Measurements from ENCODE around the gene FYCO1. TPM values are rescaled to one million over a fixed set of nuclear protein-coding genes. Genes with fewer than 3 reads are reported as not detected.

FYCO1 gene
- total RNA-seq, 1 donor from 2014 or later, result 94.4 TPM

DNA sequence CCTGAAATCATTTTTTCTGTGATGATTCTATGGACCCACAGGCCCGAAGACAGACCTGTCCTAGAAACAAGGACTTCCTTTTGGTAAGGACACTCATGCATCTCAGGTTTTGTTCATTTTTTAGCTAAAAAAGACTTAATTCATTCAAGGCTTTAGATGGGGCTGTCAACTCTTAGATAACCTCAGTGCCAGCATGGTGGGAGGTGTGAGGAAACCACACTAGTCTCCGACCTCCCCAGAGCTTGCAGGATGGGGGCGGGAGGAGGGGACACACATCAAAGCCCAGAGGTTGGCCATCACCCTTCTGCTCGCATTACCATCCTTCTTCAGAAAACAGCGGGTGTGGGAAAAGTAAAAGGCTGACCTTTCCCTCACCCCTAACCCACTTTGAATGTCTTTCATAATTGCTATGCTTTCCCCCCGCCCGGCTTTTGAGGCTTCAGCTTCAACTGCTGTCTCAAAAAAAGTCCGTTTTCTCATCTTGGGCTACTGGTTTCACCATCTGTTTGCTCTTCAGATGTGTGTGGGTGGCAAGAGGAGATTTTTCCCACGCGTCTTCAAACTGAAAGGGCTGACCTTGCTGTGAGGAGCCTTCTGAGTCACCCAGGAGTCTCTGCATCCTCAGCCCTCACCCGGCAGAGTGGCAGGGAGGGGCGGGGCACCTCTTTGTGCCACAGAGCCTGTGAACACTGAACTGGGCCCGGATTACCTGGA is 79.9 kb downstream of the FYCO1 start:
- DNase-seq (ENCODE audit: low spot score), result no peak

- no peak for DNase-seq (ENCODE audit: low spot score)
Observed at GRCh38 chr3:45915059-45915439, 80.6 kb downstream of the FYCO1 start.

DNA sequence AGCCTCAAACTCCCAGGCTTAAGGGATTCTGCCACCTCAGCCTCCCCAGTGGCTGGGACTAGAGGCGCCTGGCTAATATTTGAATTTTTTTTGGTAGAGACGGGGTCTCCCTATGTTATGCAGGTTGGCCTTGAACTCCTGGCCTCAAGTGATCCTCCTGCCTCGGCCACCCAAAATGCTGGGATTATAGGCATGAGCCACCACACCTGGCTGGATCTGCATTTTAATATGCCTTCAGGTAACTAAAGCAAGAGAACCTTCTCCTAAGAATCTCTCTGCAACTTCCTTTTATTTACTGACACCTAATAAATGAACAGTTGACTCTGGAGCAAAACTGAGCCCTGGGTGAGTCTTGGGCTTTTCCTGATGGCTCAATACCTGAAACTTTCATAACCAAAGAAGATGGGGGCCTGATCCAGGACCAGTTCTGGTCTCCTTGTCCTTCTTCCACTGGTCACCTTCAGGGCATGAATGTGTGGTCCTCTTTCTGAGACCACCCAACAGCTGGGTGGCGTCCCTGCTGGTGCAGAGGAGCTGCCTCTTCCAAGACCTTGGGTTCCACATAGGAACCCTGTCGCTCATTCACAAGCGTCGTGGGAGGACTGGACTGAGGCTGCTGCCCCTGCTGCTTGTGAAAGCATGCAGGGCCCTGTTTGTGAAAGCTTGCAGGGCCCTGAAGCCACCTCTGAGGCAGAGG is 81.1 kb downstream of the FYCO1 start:
- no peak for DNase-seq (ENCODE audit: low spot score)

- DNase-seq (ENCODE audit: low spot score), result no peak
Observed at GRCh38 chr3:45912435-45912834, 83.2 kb downstream of the FYCO1 start.

DNA sequence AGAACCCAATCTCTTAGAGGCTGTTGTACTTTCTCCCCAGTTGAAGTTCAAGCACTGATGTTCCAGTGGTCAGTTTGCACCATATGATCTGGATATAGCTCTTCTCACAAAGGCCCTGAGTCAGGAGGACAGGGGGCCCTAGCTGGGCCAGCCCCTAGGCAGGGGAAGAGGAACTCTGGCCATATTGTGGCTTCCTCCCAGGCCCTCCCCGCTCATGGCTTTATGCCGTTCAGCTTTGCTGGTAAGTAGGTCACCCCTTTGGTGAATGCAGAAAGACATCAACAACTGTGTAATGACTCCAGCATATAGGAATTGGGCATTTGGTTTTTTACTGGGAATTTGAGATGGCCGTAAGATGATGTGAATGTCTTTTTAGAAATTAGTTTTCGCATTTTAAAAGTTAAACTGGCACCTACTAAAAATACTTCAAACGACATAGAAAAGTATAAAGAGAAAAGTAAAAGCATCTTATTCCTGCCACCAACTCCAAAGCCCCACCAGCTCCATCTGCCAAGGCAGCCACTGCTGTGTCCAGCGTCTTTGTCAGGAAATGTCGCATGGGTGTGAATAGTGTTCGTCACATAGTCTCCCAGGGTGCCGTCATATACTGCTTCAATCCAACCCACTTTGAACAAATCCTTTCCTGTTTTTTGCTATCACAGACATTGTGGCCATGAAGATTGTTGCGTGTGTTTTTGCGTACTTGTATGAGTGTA is 84.0 kb downstream of the FYCO1 start:
- no peak for DNase-seq (ENCODE audit: low spot score)

GRCh38 chr3:45910892-45911291 is 84.7 kb downstream of the FYCO1 start:
- no peak for DNase-seq (ENCODE audit: low spot score)

GRCh38 chr3:45909542-45909941 is 86.1 kb downstream of the FYCO1 start:
- DNase-seq (ENCODE audit: low spot score), result no peak

GRCh38 chr3:45908761-45909160 is 86.9 kb downstream of the FYCO1 start:
- DNase-seq (ENCODE audit: low spot score), result no peak

GRCh38 chr3:45907769-45908705 is 87.6 kb downstream of the FYCO1 start:
- DNase-seq (ENCODE audit: low spot score), result no peak

DNA sequence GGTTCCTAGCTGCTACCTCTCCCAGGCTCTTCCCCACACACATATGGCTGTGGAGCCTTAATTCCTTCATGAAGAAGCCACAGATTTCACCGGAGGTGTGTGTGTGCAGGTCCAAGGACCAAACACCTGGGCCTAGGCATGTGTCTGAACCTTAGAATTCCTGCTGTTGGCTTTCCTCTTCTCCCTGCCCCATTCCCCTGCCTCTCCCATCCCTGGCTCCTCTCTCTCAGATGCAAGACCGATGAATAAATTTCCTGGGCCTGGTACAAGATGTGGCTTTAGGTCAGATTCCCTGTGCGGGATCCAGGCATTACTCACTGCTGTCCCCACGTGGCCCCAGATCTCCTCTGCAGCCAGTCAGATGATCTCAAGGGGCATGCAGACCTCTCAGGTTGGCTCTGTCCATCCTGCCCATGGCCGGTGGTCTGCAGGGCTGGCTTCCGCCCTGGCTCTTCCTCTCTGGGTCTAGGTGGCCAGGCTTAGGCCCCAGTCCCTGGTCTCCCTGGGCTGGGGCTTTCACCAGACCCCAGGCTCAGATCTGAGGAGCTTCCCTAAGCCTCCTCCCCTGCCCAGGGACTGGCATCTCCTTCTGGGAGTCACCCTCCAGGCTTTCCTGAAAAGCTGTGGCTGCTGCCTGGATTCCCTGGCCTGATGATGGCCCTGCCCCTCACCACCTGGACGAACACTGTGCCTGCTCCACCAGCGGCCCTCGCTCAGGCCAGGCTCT is 88.8 kb downstream of the FYCO1 start:
- no peak for DNase-seq (ENCODE audit: low spot score)

DNA sequence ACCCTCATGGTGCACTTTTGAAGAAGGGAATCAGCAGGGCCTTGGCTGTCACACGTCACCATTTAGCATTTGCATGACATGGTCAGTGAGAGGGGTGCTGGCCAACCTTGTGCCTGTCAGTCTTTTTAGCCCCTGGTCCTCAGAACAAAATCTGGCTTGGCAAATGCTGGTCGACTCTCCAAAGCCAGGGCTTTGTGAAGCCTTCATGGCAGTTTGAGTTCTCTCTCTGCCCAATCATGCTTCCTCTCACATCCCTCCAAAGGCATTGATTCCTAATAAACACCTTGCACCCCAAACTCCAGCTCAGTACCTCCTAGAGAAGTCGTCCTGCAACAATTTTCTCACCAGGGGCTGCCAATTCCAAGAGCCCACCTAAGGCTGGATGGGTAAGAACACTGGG is 89.9 kb downstream of the FYCO1 start:
- no peak for DNase-seq (ENCODE audit: low spot score)

GRCh38 chr3:45904931-45905330 is 90.7 kb downstream of the FYCO1 start:
- no peak for DNase-seq (ENCODE audit: low spot score)

DNA sequence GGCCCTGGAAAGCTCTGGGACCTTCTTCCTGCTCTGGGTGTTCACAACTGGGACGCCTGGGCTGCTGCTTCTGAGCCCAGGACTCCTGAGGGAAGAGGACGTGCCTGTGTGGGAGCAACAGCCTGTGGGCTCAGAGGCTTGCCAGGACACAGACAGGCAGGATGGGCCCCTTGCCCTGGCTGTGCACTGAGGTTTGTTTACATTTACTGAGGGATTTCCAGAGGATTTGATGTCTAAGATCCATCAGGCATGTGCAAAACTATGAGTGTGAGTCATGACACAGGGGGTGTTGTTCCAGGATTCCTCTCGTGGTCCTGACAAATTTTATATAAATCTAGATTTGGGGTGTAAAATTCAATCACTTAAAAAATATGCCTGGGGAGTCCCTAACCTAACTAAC is 98.7 kb downstream of the FYCO1 start:
- no peak for DNase-seq (ENCODE audit: low spot score)

- no peak for DNase-seq (ENCODE audit: low spot score)
Observed at GRCh38 chr3:45895686-45896468, 99.7 kb downstream of the FYCO1 start.

DNA sequence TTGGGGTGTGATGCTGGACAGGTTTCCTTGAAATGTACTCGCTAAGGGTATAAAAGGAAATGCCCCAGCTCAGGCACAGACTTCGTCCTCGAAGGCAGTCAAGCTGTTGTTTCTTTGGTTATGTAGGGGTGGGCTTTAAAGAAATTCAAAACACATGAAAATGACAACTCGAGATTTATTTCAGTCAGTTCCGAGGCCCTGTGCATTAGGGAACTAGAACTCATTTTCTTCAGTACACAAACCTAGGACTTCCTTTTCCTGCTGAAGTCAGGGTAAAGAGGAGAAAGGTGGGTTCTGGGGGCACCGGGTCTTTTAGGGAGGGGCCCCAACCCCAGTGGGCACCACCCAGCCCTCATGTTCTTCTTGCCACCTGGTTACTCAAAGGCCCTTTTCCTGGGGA is 101.6 kb downstream of the FYCO1 start:
- DNase-seq (ENCODE audit: low spot score), result no peak

GRCh38 chr3:45892161-45892560 is 103.5 kb downstream of the FYCO1 start:
- DNase-seq (ENCODE audit: low spot score), result no peak

DNA sequence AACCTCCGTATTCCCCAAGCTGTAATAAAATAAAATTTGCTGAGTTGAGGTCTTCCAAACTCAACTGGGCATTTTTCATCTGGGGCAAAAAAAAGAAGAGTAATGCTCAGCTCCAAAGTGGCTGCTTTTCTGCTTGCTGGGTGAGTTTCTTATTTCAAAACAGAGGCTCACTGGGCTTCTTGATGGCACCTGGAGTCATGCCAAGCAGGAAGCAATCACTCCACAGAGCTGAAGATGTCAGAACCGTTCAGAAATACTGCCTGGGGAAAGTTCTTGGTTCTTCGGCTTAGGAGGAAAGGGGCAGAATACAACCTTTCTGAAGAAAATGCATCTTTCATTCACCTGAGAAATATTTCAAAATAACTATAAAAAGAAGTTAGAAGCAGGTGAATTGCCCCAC is 105.2 kb downstream of the FYCO1 start:
- peak; percentile 31 for DNase-seq (ENCODE audit: low spot score)

GRCh38 chr3:45889337-45889736 is 106.3 kb downstream of the FYCO1 start:
- no peak for DNase-seq (ENCODE audit: low spot score)

DNA sequence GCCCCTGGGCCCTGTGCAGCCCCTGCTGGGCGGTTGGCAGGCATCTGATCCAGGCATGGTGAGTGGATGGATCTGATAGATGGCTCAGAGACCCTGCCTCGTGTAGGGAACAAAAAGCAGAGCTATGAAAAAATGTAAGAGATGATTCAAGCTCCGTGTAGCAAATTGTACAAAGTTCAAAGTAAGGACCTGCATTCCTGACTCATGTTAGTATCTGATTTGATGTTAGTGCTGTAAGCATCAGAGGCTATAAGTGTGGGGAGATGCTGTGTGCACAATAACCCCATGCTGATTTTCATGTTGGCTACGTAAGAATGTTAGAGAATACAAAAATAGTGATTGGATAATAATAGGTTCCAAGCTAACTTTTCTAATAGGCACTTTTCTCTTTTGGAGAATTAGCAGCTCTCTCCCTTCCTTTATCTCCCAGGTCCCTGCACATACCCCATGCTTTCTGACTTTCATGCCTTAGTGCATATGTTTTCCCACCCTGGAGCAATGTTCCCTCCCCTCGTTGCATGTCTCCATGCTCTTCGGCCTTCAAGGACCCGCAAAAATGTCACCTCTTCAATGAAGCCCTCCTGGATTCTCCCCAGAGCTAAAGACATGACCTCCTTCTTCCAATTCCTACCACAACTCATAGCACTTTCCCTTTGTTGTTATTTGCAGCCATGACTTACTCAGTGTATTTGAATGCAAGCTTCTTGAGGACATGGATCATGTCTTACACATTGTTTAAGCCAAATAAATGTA is 107.7 kb downstream of the FYCO1 start:
- DNase-seq (ENCODE audit: low spot score), result no peak

- DNase-seq (ENCODE audit: low spot score), result no peak
Observed at GRCh38 chr3:45887285-45887684, 108.3 kb downstream of the FYCO1 start.
